Thoracic aorta (tissue), 2 donors: ENCODE results near the gene HNRNPR. TPM values are rescaled to one million over a fixed set of nuclear protein-coding genes. Genes with fewer than 3 reads are reported as not detected.
"Not testable (repeated sequence)": the region's sequence is repeated elsewhere in the genome, so short reads cannot be mapped to it uniquely, and the experiment has no call there.

Experiments
- ATAC-seq: fragments of 150-250 bp; one replicate; pipeline ENCODE4 v1.8.0; 2017; ENCODE audit warnings: low read depth; ENCODE audit not compliant: insufficient number of reproducible peaks, low FRiP score
- DNase-seq: peaks from one replicate; pipeline ENCODE4 v3.0.0-alpha.2; 2020; ENCODE audit warnings: low spot score
- H3K27ac ChIP-seq, 2 donors: fragments of 200-600 bp; sonication (generic); 1 replicate in 1 of 2; 2 replicates in 1 of 2; pipeline ENCODE4 v1.5.1; 2016; ENCODE audit warnings: mild to moderate bottlenecking in 2 of 2, moderate library complexity in 2 of 2
- H3K27me3 ChIP-seq: fragments of 200-600 bp; sonication (generic); replicated peaks from 2 replicates; pipeline ENCODE4 v1.6.0; 2016; ENCODE audit warnings: mild to moderate bottlenecking; ENCODE audit not compliant: insufficient read depth
- H3K36me3 ChIP-seq: fragments of 200-600 bp; sonication (generic); one replicate; pipeline ENCODE4 v1.5.1; 2016
- H3K4me1 ChIP-seq, 2 donors: fragments of 200-600 bp; sonication (generic); 1 replicate in 1 of 2; 2 replicates in 1 of 2; pipeline versions ENCODE4 v1.5.1 to v1.6.0; 2016; ENCODE audit warnings: low read depth in 2 of 2, mild to moderate bottlenecking in 1 of 2; ENCODE audit not compliant: control insufficient read depth in 1 of 2
- H3K4me3 ChIP-seq: fragments of 200-600 bp; sonication (generic); 2 replicates; pipeline ENCODE4 v1.5.1; 2016; ENCODE audit warnings: mild to moderate bottlenecking
- H3K9me3 ChIP-seq: fragments of 200-600 bp; sonication (generic); 2 replicates; pipeline ENCODE4 v1.5.1; 2016
- total RNA-seq, 2 donors: library from RNA; depleted of rRNA; stranded (reverse); fragments of >200 nt; gene quantifications; one replicate each; pipeline versions ENCODE4 v1.1.0 to v1.2.3, GENCODE V29; 2016
- TF ChIP-seq, protein P1 (sequence below): fragments of 200-600 bp; sonication (generic); IDR thresholded peaks from one replicate; pipeline ENCODE4 v1.5.1; 2019; ENCODE audit warnings: antibody characterized with exemption

HNRNPR gene
- total RNA-seq, 2 donors from 2014 or later: 56.3 to 97.3 TPM

DNA sequence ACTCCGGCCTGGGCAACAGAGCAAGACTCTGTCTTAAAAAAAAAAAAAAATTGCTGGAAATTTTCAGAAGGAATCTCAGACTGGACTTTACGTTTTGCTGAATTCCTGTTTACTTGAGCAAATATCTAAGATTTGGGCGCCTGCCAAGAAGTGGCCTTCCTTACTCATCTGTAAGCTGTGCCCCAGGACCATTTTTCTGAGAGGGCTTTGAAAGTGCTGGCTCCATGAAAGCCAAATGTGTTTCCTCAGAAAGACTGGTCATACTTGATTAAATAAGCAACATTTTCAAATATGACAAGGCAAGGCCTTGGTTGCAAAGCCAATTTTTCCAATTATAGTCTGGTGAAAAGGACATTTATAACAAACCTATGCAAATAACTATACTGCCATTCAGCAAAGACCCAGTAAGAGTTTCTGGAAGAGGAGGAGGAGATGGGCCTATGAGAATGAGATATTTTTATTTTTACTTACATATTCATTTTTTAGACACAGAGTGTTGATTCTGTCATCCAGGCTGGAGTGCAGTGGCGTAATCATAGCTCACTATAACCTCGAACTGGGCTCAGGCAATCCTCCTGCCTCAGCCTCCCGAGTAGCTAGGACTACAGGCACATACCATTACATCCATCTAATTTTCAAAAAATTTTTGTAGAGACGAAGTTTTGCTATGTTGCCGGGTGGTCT is 70.5 kb downstream of the HNRNPR start:
- Histone ChIP-seq H3K36me3 (no peaks in the 10 kb centered on the region), H3K27ac (no peak overlapping the region), H3K4me1 (no peaks in the 10 kb centered on the region), H3K4me3 (no peak overlapping the region), H3K9me3 (no peaks in the 10 kb centered on the region), H3K27me3 (no peaks in the 10 kb centered on the region)
- TF ChIP-seq, protein P1, sequence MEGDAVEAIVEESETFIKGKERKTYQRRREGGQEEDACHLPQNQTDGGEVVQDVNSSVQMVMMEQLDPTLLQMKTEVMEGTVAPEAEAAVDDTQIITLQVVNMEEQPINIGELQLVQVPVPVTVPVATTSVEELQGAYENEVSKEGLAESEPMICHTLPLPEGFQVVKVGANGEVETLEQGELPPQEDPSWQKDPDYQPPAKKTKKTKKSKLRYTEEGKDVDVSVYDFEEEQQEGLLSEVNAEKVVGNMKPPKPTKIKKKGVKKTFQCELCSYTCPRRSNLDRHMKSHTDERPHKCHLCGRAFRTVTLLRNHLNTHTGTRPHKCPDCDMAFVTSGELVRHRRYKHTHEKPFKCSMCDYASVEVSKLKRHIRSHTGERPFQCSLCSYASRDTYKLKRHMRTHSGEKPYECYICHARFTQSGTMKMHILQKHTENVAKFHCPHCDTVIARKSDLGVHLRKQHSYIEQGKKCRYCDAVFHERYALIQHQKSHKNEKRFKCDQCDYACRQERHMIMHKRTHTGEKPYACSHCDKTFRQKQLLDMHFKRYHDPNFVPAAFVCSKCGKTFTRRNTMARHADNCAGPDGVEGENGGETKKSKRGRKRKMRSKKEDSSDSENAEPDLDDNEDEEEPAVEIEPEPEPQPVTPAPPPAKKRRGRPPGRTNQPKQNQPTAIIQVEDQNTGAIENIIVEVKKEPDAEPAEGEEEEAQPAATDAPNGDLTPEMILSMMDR: no peak
- no peak for DNase-seq
- ATAC-seq: no peak

DNA sequence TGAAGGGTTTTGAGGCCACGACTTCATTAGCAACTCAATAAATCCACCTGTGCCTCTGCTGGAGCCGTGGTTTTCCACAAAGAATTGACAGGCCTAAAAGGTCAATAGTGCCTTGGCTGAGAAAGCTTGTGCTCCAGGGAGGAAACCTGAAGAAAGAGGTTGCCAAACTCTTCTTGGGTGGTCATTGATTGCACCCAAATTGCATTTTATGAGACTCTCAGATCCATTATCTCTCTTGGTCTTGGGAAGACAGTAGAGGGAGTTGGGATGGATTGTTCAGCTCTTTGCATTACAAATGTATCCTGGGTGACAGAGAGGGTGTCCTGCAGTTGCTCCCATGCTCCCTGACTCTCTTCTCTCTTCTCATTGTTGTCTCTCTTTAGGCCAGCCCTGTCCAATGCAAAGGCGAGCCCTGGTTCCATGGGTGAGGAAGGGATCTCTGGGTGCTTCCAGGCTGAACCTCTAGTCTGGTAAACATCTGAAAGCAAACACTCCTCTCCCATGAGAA is 80.7 kb downstream of the HNRNPR start:
- Histone ChIP-seq H3K27me3 (no peaks in the 10 kb centered on the region), H3K27ac (no peak overlapping the region), H3K4me1 (no peaks in the 10 kb centered on the region), H3K4me3 (no peak overlapping the region), H3K9me3 (no peaks in the 10 kb centered on the region), H3K36me3 (no peaks in the 10 kb centered on the region)
- no peak for DNase-seq
- TF ChIP-seq, protein P1: no peak
- ATAC-seq: no peak

DNA sequence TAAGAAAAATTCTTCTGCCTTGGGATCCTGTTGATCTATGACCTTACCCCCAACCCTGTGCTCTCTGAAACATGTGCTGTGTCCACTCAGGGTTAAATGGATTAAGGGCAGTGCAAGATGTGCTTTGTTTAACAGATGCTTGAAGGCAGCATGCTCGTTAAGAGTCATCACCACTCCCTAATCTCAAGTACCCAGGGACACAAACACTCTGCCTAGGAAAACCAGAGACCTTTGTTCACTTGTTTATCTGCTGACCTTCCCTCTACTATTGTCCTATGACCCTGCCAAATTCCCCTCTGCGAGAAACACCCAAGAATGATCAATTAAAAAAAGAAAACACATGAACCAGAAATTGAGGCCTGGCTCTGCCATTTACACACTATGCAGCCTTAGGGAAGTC is 86.0 kb downstream of the HNRNPR start:
- not testable (repeated sequence) for DNase-seq, ATAC-seq, H3K27ac ChIP-seq, H3K4me1 ChIP-seq, H3K4me3 ChIP-seq, H3K9me3 ChIP-seq, H3K27me3 ChIP-seq, H3K36me3 ChIP-seq

DNA sequence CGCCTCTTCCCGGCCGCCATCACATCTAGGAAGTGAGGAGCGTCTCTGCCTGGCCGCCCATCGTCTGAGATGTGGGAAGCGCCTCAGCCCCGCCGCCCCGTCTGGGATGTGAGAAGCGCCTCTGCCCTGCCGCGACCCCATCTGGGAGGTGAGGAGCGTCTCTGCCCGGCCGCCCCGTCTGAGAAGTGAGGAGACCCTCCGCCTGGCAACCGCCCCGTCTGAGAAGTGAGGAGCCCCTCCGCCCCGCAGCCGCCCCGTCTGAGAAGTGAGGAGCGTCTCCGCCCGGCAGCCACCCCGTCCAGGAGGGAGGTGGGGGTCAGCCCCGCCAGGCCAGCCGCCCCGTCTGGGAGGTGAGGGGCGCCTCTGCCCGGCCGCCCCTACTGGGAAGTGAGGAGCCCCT is 86.7 kb downstream of the HNRNPR start:
- H3K4me3 ChIP-seq, H3K27ac ChIP-seq, DNase-seq, ATAC-seq, H3K36me3 ChIP-seq, H3K9me3 ChIP-seq, H3K27me3 ChIP-seq, H3K4me1 ChIP-seq: not testable (repeated sequence)

Other genes starting within 250 kb of the HNRNPR start
- 10 to 100 TPM; 17.9 to 38.4 TPM for gene LUZP1, start 175.4 kb downstream of the HNRNPR start, total RNA-seq
- gene HTR1D, start 126.8 kb downstream of the HNRNPR start, total RNA-seq: not detected
- 10 to 100 TPM in 1 of 2 donors, 1 to 10 TPM in 1; 9.3 to 17.6 TPM for gene ZNF436, start 25.6 kb upstream of the HNRNPR start, total RNA-seq
- 10 to 100 TPM; 22.2 to 39.5 TPM for gene TCEA3, start 80.5 kb upstream of the HNRNPR start, total RNA-seq
- 10 to 100 TPM; 28.2 to 50.4 TPM for gene ASAP3, start 139.9 kb upstream of the HNRNPR start, total RNA-seq
- under 1 TPM; 0.14 to 0.35 TPM for gene E2F2, start 186.9 kb upstream of the HNRNPR start, total RNA-seq
- gene ID3, start 215.2 kb upstream of the HNRNPR start, total RNA-seq: 100 to 1,000 TPM; 309 to 692 TPM